Prostate gland (tissue), 2 donors: ENCODE measurements around the gene RPL35A. TPM values are rescaled to one million over a fixed set of nuclear protein-coding genes. Genes with fewer than 3 reads are reported as not detected.
"Not testable (repeated sequence)": the region's sequence is repeated elsewhere in the genome, so short reads cannot be mapped to it uniquely, and the experiment has no call there.

Experiments used
- DNase-seq: peaks from one replicate; pipeline ENCODE4 v3.0.0-alpha.2; 2019; ENCODE audit warnings: low spot score
- H3K27ac ChIP-seq, 2 donors: fragments of 200-600 bp; sonication (generic); 2 replicates each; pipeline ENCODE4 v1.5.1; 2017 to 2019
- H3K27me3 ChIP-seq: fragments of 200-600 bp; sonication (generic); replicated peaks from 2 replicates; pipeline ENCODE4 v1.5.1; 2019; ENCODE audit not compliant: insufficient read depth
- H3K36me3 ChIP-seq, 2 donors: fragments of 200-600 bp; sonication (generic); 1 replicate in 1 of 2; 2 replicates in 1 of 2; pipeline versions ENCODE4 v1.5.1 to v1.8.1; 2017 to 2019
- H3K4me1 ChIP-seq: fragments of 200-600 bp; sonication (generic); replicated peaks from 2 replicates; pipeline ENCODE4 v1.5.1; 2019
- H3K4me3 ChIP-seq, 2 donors: fragments of 200-600 bp; sonication (generic); 2 replicates each; pipeline ENCODE4 v1.5.1; 2017 to 2019
- H3K9me3 ChIP-seq: fragments of 200-600 bp; sonication (generic); 2 replicates; pipeline ENCODE4 v1.5.1; 2017
- CTCF ChIP-seq, 4 experiments: fragments of 200-600 bp in 2 of 4; fragments of 450-650 bp in 2 of 4; sonication (generic) in 2 of 4; IDR thresholded peaks; 1 replicate in 3 of 4; 2 replicates in 1 of 4; pipeline ENCODE4 v1.5.1; 2016 to 2019; ENCODE audit warnings: antibody characterized with exemption in 4 of 4, mild to moderate bottlenecking in 2 of 4, moderate library complexity in 2 of 4
- POLR2A ChIP-seq: fragments of 450-650 bp; IDR thresholded peaks from one replicate; pipeline ENCODE4 v1.6.1; 2016; ENCODE audit warnings: antibody characterized with exemption, mild to moderate bottlenecking
- POLR2AphosphoS5 ChIP-seq: sonication (generic); formaldehyde crosslinking; IDR thresholded peaks from one replicate; pipeline ENCODE4 v1.6.1; 2017; ENCODE audit warnings: antibody characterized with exemption
- WGBS: methylation state at CpG from one replicate; pipeline ENCODE4 v1.1.5; 2018; 5-methylcytosine and 5-hydroxymethylcytosine counted together
- intact Hi-C: fragments of 100-400 bp; cut with DNase I; formaldehyde crosslinking; loops from one replicate; pipeline ENCODE4 v1.14.2; 2022
- total RNA-seq, 2 donors: library from RNA; depleted of rRNA; stranded (reverse); fragments of >200 nt; gene quantifications; one replicate each; pipeline ENCODE4 v1.1.0, GENCODE V29; 2016

Gene RPL35A
- total RNA-seq, 2 donors from 2014 or later = 480 to 1,367 TPM

- intact Hi-C loops = no loop called here
- WGBS = 83% methylated on average over 2 of the region's 2 CpGs
- no peak for DNase-seq
Measured at GRCh38 chr3:197907196-197907595, 42.8 kb upstream of the RPL35A start.

GRCh38 chr3:197908550-197908949 is 41.4 kb upstream of the RPL35A start:
- 97% methylated on average over 2 of the region's 2 CpGs for WGBS

More at GRCh38 chr3:197907196-197907595, 42.8 kb upstream of the RPL35A start:
- no peaks in the 10 kb centered on the region for H3K27me3 ChIP-seq
- no peak overlapping the region for H3K27ac ChIP-seq
- H3K4me3 ChIP-seq = no peak overlapping the region
- TF ChIP-seq POLR2AphosphoS5 (no peak), POLR2A (no peak), CTCF (IDR thresholded peaks at IDR 0.05) (no peak)
- no peaks in the 10 kb centered on the region for H3K36me3 ChIP-seq
- no peaks in the 10 kb centered on the region for H3K4me1 ChIP-seq
- no peaks in the 10 kb centered on the region for H3K9me3 ChIP-seq

GRCh38 chr3:197908957-197909701 is 40.9 kb upstream of the RPL35A start:
- no peak overlapping the region for H3K27ac ChIP-seq
- H3K4me1 ChIP-seq = no peaks in the 10 kb centered on the region
- DNase-seq = no peak
- H3K27me3 ChIP-seq = no peaks in the 10 kb centered on the region
- no peak overlapping the region for H3K4me3 ChIP-seq
- intact Hi-C loops = no loop called here
- H3K9me3 ChIP-seq = no peaks in the 10 kb centered on the region
- no peaks in the 10 kb centered on the region for H3K36me3 ChIP-seq
- 85% methylated on average over 4 of the region's 4 CpGs for WGBS
- no peak for TF ChIP-seq POLR2AphosphoS5
- TF ChIP-seq POLR2A = no peak
- no peak for TF ChIP-seq CTCF (IDR thresholded peaks at IDR 0.05)

More at GRCh38 chr3:197908550-197908949, 41.4 kb upstream of the RPL35A start:
- H3K36me3 ChIP-seq, H3K27ac ChIP-seq, H3K9me3 ChIP-seq, H3K4me3 ChIP-seq, H3K27me3 ChIP-seq, DNase-seq, H3K4me1 ChIP-seq, intact Hi-C loops: not testable (repeated sequence)

- no peaks in the 10 kb centered on the region for H3K27me3 ChIP-seq
- no peaks in the 10 kb centered on the region for H3K4me1 ChIP-seq
- no peak overlapping the region for H3K4me3 ChIP-seq
- H3K36me3 ChIP-seq = no peaks in the 10 kb centered on the region
- DNase-seq = no peak
- WGBS = 90% methylated on average over 33 of the region's 33 CpGs
- H3K27ac ChIP-seq = no peak overlapping the region
- TF ChIP-seq CTCF (IDR thresholded peaks at IDR 0.05) (no peak), POLR2A (no peak), POLR2AphosphoS5 (no peak)
- no peaks in the 10 kb centered on the region for H3K9me3 ChIP-seq
- intact Hi-C loops = no loop called here
Measured at GRCh38 chr3:197912741-197913476, 37.1 kb upstream of the RPL35A start.

- TF ChIP-seq CTCF (IDR thresholded peaks at IDR 0.05) = no peak
- no peak for TF ChIP-seq POLR2A
- no peak for TF ChIP-seq POLR2AphosphoS5
- DNase-seq = no peak
- Histone ChIP-seq H3K4me1 (no peaks in the 10 kb centered on the region), H3K27ac (no peak overlapping the region), H3K9me3 (no peaks in the 10 kb centered on the region), H3K36me3 (no peaks in the 10 kb centered on the region), H3K27me3 (no peaks in the 10 kb centered on the region), H3K4me3 (no peak overlapping the region)
- intact Hi-C loops = no loop called here
- 93% methylated on average over 12 of the region's 12 CpGs for whole genome bisulfite sequencing
Measured at GRCh38 chr3:197913641-197914380, 36.2 kb upstream of the RPL35A start.

- H3K36me3 ChIP-seq, H3K9me3 ChIP-seq, H3K4me1 ChIP-seq, intact Hi-C loops, DNase-seq, H3K27me3 ChIP-seq, H3K4me3 ChIP-seq, H3K27ac ChIP-seq: not testable (repeated sequence)
- 93% methylated on average over 24 of the region's 24 CpGs for WGBS
Measured at GRCh38 chr3:197921429-197922275, 28.3 kb upstream of the RPL35A start.
